MM.1S (cell line): ENCODE measurements around the gene RINL.

Experiments
- DNase-seq: peaks from one replicate; pipeline ENCODE4 v3.0.0-alpha.2; 2015
- H2AFZ ChIP-seq: fragments of 300-600 bp; sonication (generic); 2 replicates; pipeline ENCODE4 v1.6.0; 2016; ENCODE audit warnings: antibody characterized with exemption, low read length
- H3F3A ChIP-seq: fragments of 300-600 bp; sonication (generic); 2 replicates; pipeline ENCODE4 v1.6.1; 2016; ENCODE audit warnings: mild to moderate bottlenecking, antibody characterized with exemption, low read length, moderate library complexity, mixed read lengths; ENCODE audit not compliant: insufficient read depth
- H3K27ac ChIP-seq: fragments of 300-600 bp; sonication (generic); 2 replicates; pipeline ENCODE4 v1.5.1; 2016; ENCODE audit warnings: mild to moderate bottlenecking, low read length
- H3K27me3 ChIP-seq: fragments of 300-600 bp; sonication (generic); replicated peaks from 2 replicates; pipeline ENCODE4 v1.6.0; 2016; ENCODE audit warnings: low read length; ENCODE audit not compliant: insufficient read depth
- H3K36me3 ChIP-seq: fragments of 300-600 bp; sonication (generic); replicated peaks from 2 replicates; pipeline ENCODE4 v1.6.1; 2016; ENCODE audit warnings: mild to moderate bottlenecking, low read length, mixed read lengths; ENCODE audit not compliant: insufficient read depth
- H3K4me1 ChIP-seq: fragments of 300-600 bp; sonication (generic); 2 replicates; pipeline ENCODE4 v1.6.1; 2016; ENCODE audit warnings: low read length, mixed read lengths
- H3K4me2 ChIP-seq: fragments of 300-600 bp; sonication (generic); 2 replicates; pipeline ENCODE4 v1.6.0; 2016; ENCODE audit warnings: low read depth, low read length
- H3K4me3 ChIP-seq: fragments of 300-600 bp; sonication (generic); 2 replicates; pipeline ENCODE4 v1.5.1; 2016; ENCODE audit warnings: low read length, mixed read lengths
- H3K79me2 ChIP-seq: fragments of 300-600 bp; sonication (generic); 2 replicates; pipeline ENCODE4 v1.6.1; 2016; ENCODE audit warnings: mixed run types, low read length, mixed read lengths
- H3K9ac ChIP-seq: fragments of 300-600 bp; sonication (generic); 2 replicates; pipeline ENCODE4 v1.6.1; 2016; ENCODE audit warnings: low read length, mixed read lengths
- H3K9me2 ChIP-seq: fragments of 300-600 bp; sonication (generic); replicated peaks from 2 replicates; pipeline ENCODE4 v1.6.1; 2016; ENCODE audit warnings: mild to moderate bottlenecking, low read length, mixed read lengths; ENCODE audit not compliant: insufficient read depth
- H3K9me3 ChIP-seq: fragments of 300-600 bp; sonication (generic); replicated peaks from 2 replicates; pipeline ENCODE4 v1.6.1; 2016; ENCODE audit warnings: mild to moderate bottlenecking, low read length, mixed read lengths; ENCODE audit not compliant: insufficient read depth
- H4K20me1 ChIP-seq: fragments of 300-600 bp; sonication (generic); 2 replicates; pipeline ENCODE4 v1.6.1; 2016; ENCODE audit warnings: mild to moderate bottlenecking, low read length, moderate library complexity, mixed read lengths; ENCODE audit not compliant: insufficient read depth
- CTCF ChIP-seq: fragments of 300-600 bp; sonication (generic); IDR thresholded peaks from 2 replicates; pipeline ENCODE4 v1.5.1; 2016; ENCODE audit warnings: antibody characterized with exemption, low read length, mixed read lengths
- EZH2 ChIP-seq: fragments of 300-600 bp; sonication (generic); optimal IDR thresholded peaks from 2 replicates; pipeline ENCODE3; 2017; ENCODE audit warnings: low read depth, mild to moderate bottlenecking, antibody characterized with exemption, low read length, mixed read lengths
- EZH2phosphoT487 ChIP-seq: fragments of 300-600 bp; sonication (generic); IDR thresholded peaks from 2 replicates; pipeline ENCODE4 v1.6.1; 2018; ENCODE audit warnings: antibody characterized with exemption, low read length

The RINL gene

GRCh38 chr19:38907227-38907626 lies 29.2 kb upstream of the RINL start:
- Histone ChIP-seq H3K9me2 (no peaks in the 10 kb centered on the region), H3K27ac (no peak overlapping the region), H3K79me2 (peaks cover 16% of the 10 kb centered on the region), H4K20me1 (no peaks in the 10 kb centered on the region), H2AFZ (no peak overlapping the region), H3K9me3 (no peaks in the 10 kb centered on the region), H3K9ac (no peak overlapping the region), H3K4me1 (no peaks in the 10 kb centered on the region), H3K36me3 (no peaks in the 10 kb centered on the region), H3K4me3 (no peak overlapping the region), H3K4me2 (no peak overlapping the region), H3F3A (no peaks in the 10 kb centered on the region), H3K27me3 (no peaks in the 10 kb centered on the region)
- DNase-seq, result no peak
- TF ChIP-seq EZH2, result no peak
- TF ChIP-seq CTCF, result no peak
- no peak for TF ChIP-seq EZH2phosphoT487

DNA sequence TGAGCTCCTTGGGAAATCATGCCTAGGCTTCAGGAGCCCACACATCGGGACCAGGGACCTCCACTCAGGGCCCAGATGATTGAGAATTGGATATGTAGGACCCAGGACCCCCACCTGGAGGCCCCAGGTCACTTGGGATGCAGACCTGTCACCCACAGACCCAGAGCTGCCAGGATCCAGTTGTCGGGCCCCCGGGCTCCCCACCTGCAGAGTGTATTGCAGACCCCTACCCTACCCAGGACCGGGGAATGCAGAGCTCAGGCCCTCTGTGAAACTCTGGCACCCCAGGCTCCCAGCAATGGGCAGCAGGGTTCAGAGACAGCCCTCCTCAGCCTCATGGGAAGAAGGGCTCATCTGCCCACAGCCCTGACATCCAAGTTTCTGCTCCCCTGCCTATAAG lies 27.5 kb upstream of the RINL start:
- Histone ChIP-seq H3K4me3 (no peak overlapping the region), H3K27me3 (no peaks in the 10 kb centered on the region), H3F3A (peaks cover 6% of the 10 kb centered on the region), H3K4me2 (no peak overlapping the region), H4K20me1 (no peaks in the 10 kb centered on the region), H3K9ac (no peak overlapping the region), H3K9me2 (no peaks in the 10 kb centered on the region), H3K79me2 (peaks cover 29% of the 10 kb centered on the region), H3K36me3 (no peaks in the 10 kb centered on the region), H3K4me1 (peaks cover 6% of the 10 kb centered on the region; the same call in 1 of the 2 replicates), H3K9me3 (no peaks in the 10 kb centered on the region), H2AFZ (no peak overlapping the region), H3K27ac (no peak overlapping the region)
- TF ChIP-seq EZH2phosphoT487, result no peak
- TF ChIP-seq CTCF, result no peak
- TF ChIP-seq EZH2, result no peak
- DNase-seq, result no peak

- Histone ChIP-seq H3K4me2 (no peak overlapping the region), H4K20me1 (no peaks in the 10 kb centered on the region), H3K9me2 (no peaks in the 10 kb centered on the region), H3K79me2 (peaks cover 37% of the 10 kb centered on the region), H3F3A (peaks cover 6% of the 10 kb centered on the region), H3K36me3 (no peaks in the 10 kb centered on the region), H3K27me3 (no peaks in the 10 kb centered on the region), H3K9me3 (no peaks in the 10 kb centered on the region), H3K4me1 (peaks cover 6% of the 10 kb centered on the region; the same call in 1 of the 2 replicates), H3K4me3 (no peak overlapping the region), H3K27ac (no peak overlapping the region), H2AFZ (no peak overlapping the region), H3K9ac (no peak overlapping the region)
- DNase-seq, result no peak
- TF ChIP-seq EZH2, result no peak
- no peak for TF ChIP-seq EZH2phosphoT487
- TF ChIP-seq CTCF, result no peak
Observed at GRCh38 chr19:38904581-38905539, 26.8 kb upstream of the RINL start.
